ENCODE results near the gene ACO2. TPM values are rescaled to one million over a fixed set of nuclear protein-coding genes. Genes with fewer than 3 reads are reported as not detected.
A peak's percentile ranks its signal among the peaks of the same experiment; 100 is the strongest.
"Not testable (repeated sequence)": the region's sequence is repeated elsewhere in the genome, so short reads cannot be mapped to it uniquely, and the experiment has no call there.

Gene ACO2
- total RNA-seq, 1 donor from 2014 or later: 77.3 TPM

- no peak overlapping the region for H3K4me3 Mint-ChIP-seq (ENCODE audit: unreplicated experiment)
- DNase-seq (ENCODE audit: extremely low spot score, unreplicated experiment): no peak
- H3K9me3 Mint-ChIP-seq (ENCODE audit: unreplicated experiment): no peaks in the 10 kb centered on the region
- no peak for TF ChIP-seq CTCF (IDR thresholded peaks at IDR 0.05)
- H3K27ac Mint-ChIP-seq (ENCODE audit: unreplicated experiment): no peak overlapping the region
- no peaks in the 10 kb centered on the region for H3K36me3 Mint-ChIP-seq (ENCODE audit: unreplicated experiment)
- peaks cover 40% of the 10 kb centered on the region for H3K4me1 Mint-ChIP-seq (ENCODE audit: unreplicated experiment)
- no peaks in the 10 kb centered on the region for H3K27me3 Mint-ChIP-seq (ENCODE audit: unreplicated experiment)
Measured at GRCh38 chr22:41555325-41555982, 86.5 kb downstream of the ACO2 start.

GRCh38 chr22:41556561-41556960 lies 87.6 kb downstream of the ACO2 start:
- Mint-ChIP-seq H3K4me3 (ENCODE audit: unreplicated experiment) (no peak overlapping the region), H3K36me3 (ENCODE audit: unreplicated experiment) (no peaks in the 10 kb centered on the region), H3K27ac (ENCODE audit: unreplicated experiment) (peak overlapping the region; percentile 91), H3K9me3 (ENCODE audit: unreplicated experiment) (no peaks in the 10 kb centered on the region), H3K27me3 (ENCODE audit: unreplicated experiment) (no peaks in the 10 kb centered on the region), H3K4me1 (ENCODE audit: unreplicated experiment) (peaks cover 51% of the 10 kb centered on the region)
- DNase-seq (ENCODE audit: extremely low spot score, unreplicated experiment): no peak
- no peak for TF ChIP-seq CTCF (IDR thresholded peaks at IDR 0.05)

DNA sequence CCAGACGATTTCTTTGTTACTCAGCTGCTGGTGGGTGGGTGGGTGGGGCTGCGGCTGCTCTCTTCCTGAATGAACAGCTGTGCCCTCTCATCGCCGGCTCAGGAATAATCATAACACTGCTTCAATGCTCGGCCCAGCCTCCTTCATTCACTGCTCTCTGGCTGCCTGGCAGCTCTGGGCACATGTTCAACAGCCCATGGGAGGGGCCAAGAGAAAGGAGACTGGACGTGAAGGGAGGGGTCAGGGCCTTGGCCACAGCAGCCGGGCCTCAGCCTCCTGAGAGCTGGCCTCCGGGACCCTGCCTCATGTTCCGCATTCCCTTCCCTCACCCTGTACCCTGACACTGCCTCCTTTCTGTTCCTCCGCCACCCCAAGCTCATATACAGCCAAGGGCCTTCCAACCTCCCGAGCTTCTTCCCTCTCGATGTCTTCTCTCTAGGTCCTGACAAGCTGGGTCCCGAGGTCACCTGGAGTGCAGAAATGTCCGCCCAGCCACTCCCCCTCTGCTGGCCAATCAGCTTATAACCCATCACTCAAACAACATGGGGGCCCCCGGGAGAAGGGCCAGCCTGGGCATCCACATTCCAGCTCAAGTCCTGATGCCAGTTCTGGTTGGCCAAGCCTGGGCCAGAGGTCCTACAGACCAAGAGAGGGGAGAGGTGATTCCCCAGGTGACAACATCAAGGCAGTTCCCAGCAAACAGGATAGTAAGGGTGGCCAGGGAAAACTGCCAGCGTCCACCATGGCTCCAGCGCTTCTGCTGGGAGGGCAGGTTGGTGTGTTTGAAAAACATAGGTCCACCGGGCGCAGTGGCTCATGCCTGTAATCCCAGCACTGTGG lies 88.7 kb downstream of the ACO2 start:
- H3K4me3 Mint-ChIP-seq (ENCODE audit: unreplicated experiment): no peak overlapping the region
- DNase-seq (ENCODE audit: extremely low spot score, unreplicated experiment): peak; percentile 87
- no peak for TF ChIP-seq CTCF (IDR thresholded peaks at IDR 0.05)
- H3K27ac Mint-ChIP-seq (ENCODE audit: unreplicated experiment): peak overlapping the region; percentile 91
- H3K36me3 Mint-ChIP-seq (ENCODE audit: unreplicated experiment): no peaks in the 10 kb centered on the region
- peaks cover 62% of the 10 kb centered on the region for H3K4me1 Mint-ChIP-seq (ENCODE audit: unreplicated experiment)
- H3K27me3 Mint-ChIP-seq (ENCODE audit: unreplicated experiment): no peaks in the 10 kb centered on the region
- H3K9me3 Mint-ChIP-seq (ENCODE audit: unreplicated experiment): no peaks in the 10 kb centered on the region

DNA sequence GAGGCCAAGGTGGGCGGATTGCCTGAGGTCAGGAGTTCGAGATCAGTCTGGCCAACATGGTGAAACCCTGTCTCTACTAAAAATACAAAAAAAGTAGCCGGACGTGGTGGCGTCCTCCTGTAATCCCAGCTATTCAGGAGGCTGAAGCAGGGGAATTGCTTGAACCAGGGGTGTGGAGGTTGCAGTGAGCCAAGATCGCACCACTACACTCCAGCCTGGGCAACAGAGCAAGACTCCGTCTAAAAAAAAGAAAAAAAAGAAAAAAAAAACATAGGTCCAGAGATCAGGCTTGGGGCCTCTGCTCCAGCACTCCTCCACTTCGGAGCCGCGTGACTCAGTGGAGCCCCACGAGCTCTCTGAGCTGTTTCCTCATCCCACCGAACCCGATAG lies 89.3 kb downstream of the ACO2 start:
- not testable (repeated sequence) for H3K27me3 Mint-ChIP-seq (ENCODE audit: unreplicated experiment); H3K36me3 Mint-ChIP-seq (ENCODE audit: unreplicated experiment); H3K9me3 Mint-ChIP-seq (ENCODE audit: unreplicated experiment); DNase-seq (ENCODE audit: extremely low spot score, unreplicated experiment); H3K4me3 Mint-ChIP-seq (ENCODE audit: unreplicated experiment)
- Mint-ChIP-seq H3K4me1 (ENCODE audit: unreplicated experiment) (peaks cover 68% of the 10 kb centered on the region), H3K27ac (ENCODE audit: unreplicated experiment) (peak overlapping the region; percentile 80)

GRCh38 chr22:41560095-41560471 lies 91.2 kb downstream of the ACO2 start:
- no peaks in the 10 kb centered on the region for H3K27me3 Mint-ChIP-seq (ENCODE audit: unreplicated experiment)
- H3K4me1 Mint-ChIP-seq (ENCODE audit: unreplicated experiment): peaks cover 79% of the 10 kb centered on the region
- H3K27ac Mint-ChIP-seq (ENCODE audit: unreplicated experiment): peak overlapping the region; percentile 89
- no peak for DNase-seq (ENCODE audit: extremely low spot score, unreplicated experiment)
- H3K9me3 Mint-ChIP-seq (ENCODE audit: unreplicated experiment): no peaks in the 10 kb centered on the region
- H3K4me3 Mint-ChIP-seq (ENCODE audit: unreplicated experiment): no peak overlapping the region
- H3K36me3 Mint-ChIP-seq (ENCODE audit: unreplicated experiment): no peaks in the 10 kb centered on the region
- no peak for TF ChIP-seq CTCF (IDR thresholded peaks at IDR 0.05)

Measured in osteocyte (in vitro differentiated cells).